ENCODE results near the gene MLLT1. TPM values are rescaled to one million over a fixed set of nuclear protein-coding genes. Genes with fewer than 3 reads are reported as not detected.

MLLT1 gene
- total RNA-seq, 1 experiment from 2014 or later = 58.3 TPM

DNA sequence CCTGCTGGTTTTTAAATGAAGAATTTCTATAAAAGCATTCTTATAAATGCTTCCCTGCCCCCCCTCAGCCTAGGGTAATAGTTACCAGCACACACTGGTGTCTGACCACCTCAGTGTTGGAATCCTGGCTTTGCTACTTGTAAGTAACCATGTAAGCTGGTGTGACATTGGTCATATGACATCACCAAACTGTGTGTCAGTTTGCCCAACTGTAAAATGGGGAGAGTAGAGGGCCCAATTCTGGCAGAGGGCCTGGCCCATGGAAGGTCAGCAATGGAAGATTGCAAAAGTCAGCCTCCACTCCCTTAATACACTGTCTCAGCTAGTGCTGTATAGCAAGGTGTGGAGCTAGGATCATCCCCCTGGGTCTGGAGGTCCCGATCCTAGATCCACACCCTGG is 112.7 kb downstream of the MLLT1 start:
- CTCF ChIA-PET = no interaction called here

DNA sequence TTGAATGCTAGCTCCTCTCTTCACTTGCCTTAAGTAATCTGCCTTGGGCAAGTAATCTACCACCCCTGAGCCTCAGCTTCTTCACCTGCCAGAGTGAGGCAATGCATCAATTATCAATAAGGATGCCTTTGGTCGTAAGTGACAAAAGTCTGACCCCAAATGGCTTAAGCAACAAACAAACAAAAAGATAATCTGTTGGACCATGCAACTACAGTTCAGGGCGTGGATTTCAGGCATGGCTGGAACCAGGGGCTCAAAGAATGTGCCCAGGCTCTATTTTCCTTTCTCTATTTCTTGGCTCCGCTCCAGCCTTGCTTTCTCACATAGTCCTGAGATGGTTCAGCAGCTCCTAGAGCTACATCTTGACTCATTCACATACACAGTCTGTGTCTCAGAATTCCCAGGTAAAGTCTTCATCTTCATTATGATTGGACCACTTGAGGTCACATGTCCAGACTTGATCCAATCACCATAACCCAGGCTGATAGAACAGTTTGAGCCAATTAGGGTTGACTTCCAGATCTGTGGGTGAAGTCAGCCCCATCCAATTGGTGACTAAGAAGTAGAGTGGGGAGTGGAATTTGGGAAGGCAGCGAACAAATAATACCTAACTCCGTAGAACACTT is 114.8 kb downstream of the MLLT1 start:
- TF ChIP-seq, protein P1, sequence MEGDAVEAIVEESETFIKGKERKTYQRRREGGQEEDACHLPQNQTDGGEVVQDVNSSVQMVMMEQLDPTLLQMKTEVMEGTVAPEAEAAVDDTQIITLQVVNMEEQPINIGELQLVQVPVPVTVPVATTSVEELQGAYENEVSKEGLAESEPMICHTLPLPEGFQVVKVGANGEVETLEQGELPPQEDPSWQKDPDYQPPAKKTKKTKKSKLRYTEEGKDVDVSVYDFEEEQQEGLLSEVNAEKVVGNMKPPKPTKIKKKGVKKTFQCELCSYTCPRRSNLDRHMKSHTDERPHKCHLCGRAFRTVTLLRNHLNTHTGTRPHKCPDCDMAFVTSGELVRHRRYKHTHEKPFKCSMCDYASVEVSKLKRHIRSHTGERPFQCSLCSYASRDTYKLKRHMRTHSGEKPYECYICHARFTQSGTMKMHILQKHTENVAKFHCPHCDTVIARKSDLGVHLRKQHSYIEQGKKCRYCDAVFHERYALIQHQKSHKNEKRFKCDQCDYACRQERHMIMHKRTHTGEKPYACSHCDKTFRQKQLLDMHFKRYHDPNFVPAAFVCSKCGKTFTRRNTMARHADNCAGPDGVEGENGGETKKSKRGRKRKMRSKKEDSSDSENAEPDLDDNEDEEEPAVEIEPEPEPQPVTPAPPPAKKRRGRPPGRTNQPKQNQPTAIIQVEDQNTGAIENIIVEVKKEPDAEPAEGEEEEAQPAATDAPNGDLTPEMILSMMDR (IDR thresholded peaks at IDR 0.05) = no peak
- TF ChIP-seq, protein P2, sequence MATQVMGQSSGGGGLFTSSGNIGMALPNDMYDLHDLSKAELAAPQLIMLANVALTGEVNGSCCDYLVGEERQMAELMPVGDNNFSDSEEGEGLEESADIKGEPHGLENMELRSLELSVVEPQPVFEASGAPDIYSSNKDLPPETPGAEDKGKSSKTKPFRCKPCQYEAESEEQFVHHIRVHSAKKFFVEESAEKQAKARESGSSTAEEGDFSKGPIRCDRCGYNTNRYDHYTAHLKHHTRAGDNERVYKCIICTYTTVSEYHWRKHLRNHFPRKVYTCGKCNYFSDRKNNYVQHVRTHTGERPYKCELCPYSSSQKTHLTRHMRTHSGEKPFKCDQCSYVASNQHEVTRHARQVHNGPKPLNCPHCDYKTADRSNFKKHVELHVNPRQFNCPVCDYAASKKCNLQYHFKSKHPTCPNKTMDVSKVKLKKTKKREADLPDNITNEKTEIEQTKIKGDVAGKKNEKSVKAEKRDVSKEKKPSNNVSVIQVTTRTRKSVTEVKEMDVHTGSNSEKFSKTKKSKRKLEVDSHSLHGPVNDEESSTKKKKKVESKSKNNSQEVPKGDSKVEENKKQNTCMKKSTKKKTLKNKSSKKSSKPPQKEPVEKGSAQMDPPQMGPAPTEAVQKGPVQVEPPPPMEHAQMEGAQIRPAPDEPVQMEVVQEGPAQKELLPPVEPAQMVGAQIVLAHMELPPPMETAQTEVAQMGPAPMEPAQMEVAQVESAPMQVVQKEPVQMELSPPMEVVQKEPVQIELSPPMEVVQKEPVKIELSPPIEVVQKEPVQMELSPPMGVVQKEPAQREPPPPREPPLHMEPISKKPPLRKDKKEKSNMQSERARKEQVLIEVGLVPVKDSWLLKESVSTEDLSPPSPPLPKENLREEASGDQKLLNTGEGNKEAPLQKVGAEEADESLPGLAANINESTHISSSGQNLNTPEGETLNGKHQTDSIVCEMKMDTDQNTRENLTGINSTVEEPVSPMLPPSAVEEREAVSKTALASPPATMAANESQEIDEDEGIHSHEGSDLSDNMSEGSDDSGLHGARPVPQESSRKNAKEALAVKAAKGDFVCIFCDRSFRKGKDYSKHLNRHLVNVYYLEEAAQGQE (IDR thresholded peaks at IDR 0.05; ENCODE audit: insufficient read depth in 1 of 2, low read depth in 2 of 2, low read length in 1 of 2) = no peak
- no peak for TF ChIP-seq SIN3A (IDR thresholded peaks at IDR 0.05; ENCODE audit: borderline replicate concordance, insufficient read depth, low read depth, low read length)
- no peak for TF ChIP-seq POLR2AphosphoS5 (IDR thresholded peaks at IDR 0.05; ENCODE audit: low read depth, low read length)
- no peak for TF ChIP-seq TCF7L2 (IDR thresholded peaks at IDR 0.05; ENCODE audit: low read depth, low read length)
- Histone ChIP-seq H3K9me3 (ENCODE audit: control insufficient read depth, insufficient read depth, low read depth, low read length) (no peaks in the 10 kb centered on the region), H3K27me3 (ENCODE audit: control insufficient read depth, insufficient read depth, low read length) (no peaks in the 10 kb centered on the region), H3K27ac (ENCODE audit: low read length) (no peak overlapping the region), H3K36me3 (ENCODE audit: control insufficient read depth, insufficient read depth, low read length) (no peaks in the 10 kb centered on the region), H3K4me3 (ENCODE audit: low read depth in 2 of 2, low read length in 2 of 2) (no peak overlapping the region), H3K4me1 (ENCODE audit: control insufficient read depth, insufficient read depth, low read length) (no peaks in the 10 kb centered on the region)
- BruUV-seq (replicated peaks) = no TSS peak
- ChIA-PET CTCF (interaction anchor here (0.5 kb wide), 1 partner anchor 342 kb away, joined by 4 read pairs; no protein-coding TSS in a partner anchor), POLR2A (interaction anchor here (0.7 kb wide), 1 partner anchor 228 kb away, joined by 20 read pairs; no protein-coding TSS in a partner anchor)
- intact Hi-C loops (cut with micrococcal nuclease; ENCODE audit: unreplicated experiment) (no loop called here), in situ Hi-C loops (cut with HindIII; ENCODE audit: low pct_unique_long_range_greater_than_20kb, low sequenced_read_pairs) (no loop called here)
- DNase-seq (ENCODE audit: low read depth, low spot score) = no peak
- no peak for ATAC-seq

More for the DNA sequence above, 112.7 kb downstream of the MLLT1 start:
- DNase-seq (ENCODE audit: low read depth, low spot score) (no peak), ATAC-seq (no peak)
- intact Hi-C loops (cut with micrococcal nuclease; ENCODE audit: unreplicated experiment) = no loop called here
- H3K27me3 ChIP-seq (ENCODE audit: control insufficient read depth, insufficient read depth, low read length) = no peaks in the 10 kb centered on the region
- no peaks in the 10 kb centered on the region for H3K9me3 ChIP-seq (ENCODE audit: control insufficient read depth, insufficient read depth, low read depth, low read length)
- BruUV-seq (replicated peaks) = no TSS peak
- POLR2A ChIA-PET = interaction anchor here (0.6 kb wide), 1 partner anchor 63 kb away, joined by 4 read pairs; no protein-coding TSS in a partner anchor
- no peak overlapping the region for H3K27ac ChIP-seq (ENCODE audit: low read length)
- TF ChIP-seq, protein P1 (IDR thresholded peaks at IDR 0.05) = no peak
- TF ChIP-seq SIN3A (IDR thresholded peaks at IDR 0.05; ENCODE audit: borderline replicate concordance, insufficient read depth, low read depth, low read length) (no peak), POLR2AphosphoS5 (IDR thresholded peaks at IDR 0.05; ENCODE audit: low read depth, low read length) (no peak), TCF7L2 (IDR thresholded peaks at IDR 0.05; ENCODE audit: low read depth, low read length) (no peak)
- TF ChIP-seq, protein P2 (IDR thresholded peaks at IDR 0.05; ENCODE audit: insufficient read depth in 1 of 2, low read depth in 2 of 2, low read length in 1 of 2) = no peak
- H3K4me3 ChIP-seq (ENCODE audit: low read depth in 2 of 2, low read length in 2 of 2) = no peak overlapping the region
- no peaks in the 10 kb centered on the region for H3K4me1 ChIP-seq (ENCODE audit: control insufficient read depth, insufficient read depth, low read length)
- in situ Hi-C loops (cut with HindIII; ENCODE audit: low pct_unique_long_range_greater_than_20kb, low sequenced_read_pairs) = no loop called here
- no peaks in the 10 kb centered on the region for H3K36me3 ChIP-seq (ENCODE audit: control insufficient read depth, insufficient read depth, low read length)

All from Panc1 (cell line).